HUES48 (cell line): ENCODE measurements around the gene DCTPP1.
"Not testable (repeated sequence)": the region's sequence is repeated elsewhere in the genome, so short reads cannot be mapped to it uniquely, and the experiment has no call there.

Experiments
- H3K27ac ChIP-seq: one replicate; pipeline ENCODE4 v1.7.0; 2013; ENCODE audit warnings: low read depth, low read length, inconsistent platforms
- H3K27me3 ChIP-seq: 2 replicates; pipeline ENCODE4 v1.6.1; 2013; ENCODE audit warnings: mild to moderate bottlenecking, low read length; ENCODE audit not compliant: control insufficient read depth, insufficient read depth
- H3K36me3 ChIP-seq: 2 replicates; pipeline ENCODE4 v1.6.1; 2013; ENCODE audit warnings: low read length; ENCODE audit not compliant: control insufficient read depth, insufficient read depth
- H3K4me1 ChIP-seq: 2 replicates; pipeline ENCODE4 v1.6.1; 2013; ENCODE audit warnings: mild to moderate bottlenecking, low read length; ENCODE audit not compliant: control insufficient read depth, insufficient read depth
- H3K4me3 ChIP-seq: 2 replicates; pipeline ENCODE4 v1.5.1; 2013; ENCODE audit warnings: mild to moderate bottlenecking, low read depth, low read length
- H3K9ac ChIP-seq: 2 replicates; pipeline ENCODE4 v1.6.1; 2013; ENCODE audit warnings: mild to moderate bottlenecking, low read depth, low read length, moderate library complexity
- H3K9me3 ChIP-seq: 2 replicates; pipeline ENCODE4 v1.6.1; 2013; ENCODE audit warnings: low read length; ENCODE audit not compliant: control insufficient read depth, insufficient read depth

Gene DCTPP1

GRCh38 chr16:30396627-30397026 is 33.2 kb downstream of the DCTPP1 start:
- H3K9me3 ChIP-seq, H3K9ac ChIP-seq, H3K27me3 ChIP-seq, H3K27ac ChIP-seq: not testable (repeated sequence)
- peaks cover 16% of the 10 kb centered on the region for H3K4me1 ChIP-seq
- peak overlapping the region; percentile 85 for H3K4me3 ChIP-seq
- peaks cover 23% of the 10 kb centered on the region for H3K36me3 ChIP-seq

DNA sequence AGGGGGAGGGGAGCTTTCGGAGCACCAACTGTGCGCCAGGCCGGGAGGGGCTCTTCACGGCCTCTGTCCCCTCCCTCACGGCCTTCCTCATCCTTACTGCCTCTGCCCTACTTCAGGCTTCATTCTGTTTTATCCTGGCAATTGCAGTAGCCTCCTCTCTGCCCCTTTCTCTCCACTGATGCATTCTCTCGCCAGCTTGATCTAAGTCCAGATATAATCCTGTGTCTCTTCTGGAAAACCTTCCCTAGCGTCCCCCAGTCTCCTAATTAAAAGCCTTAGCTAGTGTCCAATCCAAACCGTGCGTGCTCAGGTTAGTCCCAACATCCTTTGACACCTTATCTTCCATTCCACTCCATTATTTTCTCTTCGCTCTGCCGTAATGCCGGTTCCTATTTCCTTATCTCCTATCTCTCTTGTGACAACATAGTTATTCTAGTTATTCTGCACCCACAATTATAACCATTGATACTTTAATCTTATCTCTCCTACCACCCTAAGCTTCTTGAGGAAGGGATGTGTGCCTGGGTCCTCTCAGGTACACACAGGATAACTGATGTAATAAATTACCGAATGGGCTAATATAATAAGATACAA is 33.7 kb downstream of the DCTPP1 start:
- peak overlapping the region; percentile 99 for H3K27ac ChIP-seq
- peaks cover 23% of the 10 kb centered on the region for H3K36me3 ChIP-seq
- H3K9me3 ChIP-seq = no peaks in the 10 kb centered on the region
- peaks cover 16% of the 10 kb centered on the region for H3K4me1 ChIP-seq
- peak overlapping the region; percentile 97 for H3K9ac ChIP-seq
- H3K4me3 ChIP-seq = peak overlapping the region; percentile 85
- no peaks in the 10 kb centered on the region for H3K27me3 ChIP-seq

DNA sequence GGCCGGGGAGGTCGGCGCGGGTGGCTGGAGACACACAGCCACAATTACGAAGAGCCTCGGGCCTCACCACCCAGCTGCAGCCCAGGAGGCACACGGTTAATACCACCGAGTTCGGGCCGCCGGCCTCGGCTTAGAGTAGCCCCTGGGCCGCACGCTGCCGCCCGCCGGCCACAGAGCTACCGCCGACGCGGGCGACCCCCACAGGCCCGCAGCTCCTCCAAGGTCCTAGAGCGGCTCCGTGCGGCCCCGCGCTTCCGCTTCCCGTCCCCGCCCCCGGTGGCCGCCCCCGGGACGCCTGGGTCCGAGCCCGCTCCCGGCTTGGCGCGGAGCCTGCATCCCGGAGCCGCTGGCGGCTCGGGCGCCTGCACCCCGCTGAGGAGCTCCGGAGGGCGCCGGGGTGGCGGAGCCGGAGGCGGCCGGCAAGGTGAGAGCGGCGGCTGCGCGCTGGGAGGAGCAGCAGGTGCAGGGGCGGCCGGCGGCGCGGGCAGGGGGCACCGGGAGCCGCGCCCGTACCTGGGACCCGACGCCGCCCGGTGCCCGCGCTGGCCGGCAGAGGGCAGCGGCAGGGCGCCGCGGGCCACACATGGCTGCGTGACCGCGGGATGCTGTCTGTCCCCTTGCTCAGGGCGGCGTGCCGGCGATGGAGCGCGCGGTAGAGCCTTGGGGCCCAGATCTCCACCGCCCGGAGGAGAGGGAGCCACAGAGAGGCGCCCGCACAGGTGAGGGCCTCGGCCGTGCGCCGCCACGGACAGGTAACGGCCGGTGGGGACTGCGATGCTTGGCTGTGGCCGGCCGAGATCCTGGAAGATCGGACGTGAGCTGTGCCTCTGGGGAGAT is 34.5 kb downstream of the DCTPP1 start, which contains the start of gene ZNF48:
ZNF48 (plus strand) TSS at position 266 of the 837 bp plus-strand sequence; CDS start at position 641, 375 bp downstream.
- peaks cover 16% of the 10 kb centered on the region for H3K4me1 ChIP-seq
- H3K27ac ChIP-seq = peak within 1 kb of the TSS; percentile 99
- no peaks in the 10 kb centered on the region for H3K27me3 ChIP-seq
- peak within 1 kb of the TSS; percentile 85 for H3K4me3 ChIP-seq
- peak within 1 kb of the TSS; percentile 97 for H3K9ac ChIP-seq
- H3K36me3 ChIP-seq = peaks cover 23% of the 10 kb centered on the region
- no peaks in the 10 kb centered on the region for H3K9me3 ChIP-seq

GRCh38 chr16:30394592-30395154 is 35.2 kb downstream of the DCTPP1 start:
- H3K9ac ChIP-seq = peak overlapping the region; percentile 97
- H3K4me3 ChIP-seq = peak overlapping the region; percentile 85
- H3K27ac ChIP-seq = peak overlapping the region; percentile 99
- no peaks in the 10 kb centered on the region for H3K27me3 ChIP-seq
- peaks cover 14% of the 10 kb centered on the region for H3K4me1 ChIP-seq
- peaks cover 23% of the 10 kb centered on the region for H3K36me3 ChIP-seq
- no peaks in the 10 kb centered on the region for H3K9me3 ChIP-seq

- Histone ChIP-seq H3K9ac (no peak overlapping the region), H3K4me1 (no peaks in the 10 kb centered on the region), H3K27ac (no peak overlapping the region), H3K4me3 (no peak overlapping the region), H3K27me3 (no peaks in the 10 kb centered on the region), H3K9me3 (no peaks in the 10 kb centered on the region), H3K36me3 (no peaks in the 10 kb centered on the region)
Observed at GRCh38 chr16:30383521-30383920, 46.3 kb downstream of the DCTPP1 start.

- peaks cover 2% of the 10 kb centered on the region for H3K4me1 ChIP-seq
- H3K4me3 ChIP-seq = no peak within 1 kb of the TSS
- no peaks in the 10 kb centered on the region for H3K36me3 ChIP-seq
- H3K27me3 ChIP-seq = no peaks in the 10 kb centered on the region
- no peaks in the 10 kb centered on the region for H3K9me3 ChIP-seq
- no peak within 1 kb of the TSS for H3K9ac ChIP-seq
- peak within 1 kb of the TSS; percentile 12 for H3K27ac ChIP-seq
Observed at GRCh38 chr16:30382111-30382881, 47.5 kb downstream of the DCTPP1 start, which contains the start of gene SEPTIN1. SEPTIN1 (minus strand) TSS chr16:30382561; CDS start chr16:30382542, 19 bp downstream.

DNA sequence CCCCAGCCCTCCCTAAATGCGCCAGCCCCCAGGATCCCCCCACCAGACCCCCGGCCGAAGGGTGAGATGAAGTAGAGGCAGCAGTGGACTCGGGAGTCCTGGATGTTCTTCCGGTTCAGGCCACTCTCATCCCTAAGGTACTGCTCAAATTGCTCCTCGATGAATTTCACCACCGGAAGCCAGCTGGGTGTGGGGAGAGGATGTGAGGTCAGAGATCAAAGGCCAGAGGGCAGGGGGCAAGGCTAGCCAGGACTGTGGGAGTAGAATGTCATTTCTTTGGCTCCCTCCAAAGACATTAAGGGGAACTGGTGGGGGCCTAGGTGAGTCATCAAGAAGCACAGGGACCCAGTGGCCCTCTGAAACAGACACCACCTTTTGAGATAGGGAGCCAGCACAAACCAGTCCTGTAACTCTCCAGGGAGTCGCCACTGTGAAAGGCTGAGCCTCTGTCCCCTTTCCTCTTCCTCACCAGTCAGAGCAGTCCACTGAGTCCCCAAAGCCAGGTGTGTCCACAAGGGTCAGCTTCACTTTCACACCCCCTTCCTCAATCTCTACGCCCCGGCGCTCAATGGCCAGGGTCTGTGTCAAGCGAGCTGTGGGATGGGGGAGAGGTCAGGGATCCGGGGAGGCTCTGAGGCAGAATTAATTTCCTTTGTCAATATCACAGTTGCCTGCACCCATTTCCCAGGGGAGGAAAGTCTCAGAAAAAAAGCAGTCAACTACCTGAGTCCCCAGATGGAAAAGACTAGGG is 48.4 kb downstream of the DCTPP1 start:
- H3K9me3 ChIP-seq = no peaks in the 10 kb centered on the region
- no peaks in the 10 kb centered on the region for H3K27me3 ChIP-seq
- H3K36me3 ChIP-seq = no peaks in the 10 kb centered on the region
- H3K4me1 ChIP-seq = peaks cover 6% of the 10 kb centered on the region
- H3K27ac ChIP-seq = peak overlapping the region; percentile 12
- no peak overlapping the region for H3K4me3 ChIP-seq
- H3K9ac ChIP-seq = no peak overlapping the region

- H3K36me3 ChIP-seq = no peaks in the 10 kb centered on the region
- H3K4me3 ChIP-seq = no peak overlapping the region
- no peaks in the 10 kb centered on the region for H3K9me3 ChIP-seq
- H3K4me1 ChIP-seq = peaks cover 6% of the 10 kb centered on the region
- H3K27me3 ChIP-seq = no peaks in the 10 kb centered on the region
- no peak overlapping the region for H3K9ac ChIP-seq
- H3K27ac ChIP-seq = no peak overlapping the region
Observed at GRCh38 chr16:30380803-30381208, 49.0 kb downstream of the DCTPP1 start.

- peaks cover 6% of the 10 kb centered on the region for H3K4me1 ChIP-seq
- no peaks in the 10 kb centered on the region for H3K9me3 ChIP-seq
- H3K9ac ChIP-seq = no peak overlapping the region
- no peak overlapping the region for H3K4me3 ChIP-seq
- H3K27me3 ChIP-seq = no peaks in the 10 kb centered on the region
- H3K36me3 ChIP-seq = no peaks in the 10 kb centered on the region
- H3K27ac ChIP-seq = no peak overlapping the region
Observed at GRCh38 chr16:30380072-30380802, 49.6 kb downstream of the DCTPP1 start.
